HUES48 (cell line): ENCODE results near the gene CLIP2.
A peak's percentile ranks its signal among the peaks of the same experiment; 100 is the strongest.
"Not testable (repeated sequence)": the region's sequence is repeated elsewhere in the genome, so short reads cannot be mapped to it uniquely, and the experiment has no call there.

Source experiments
- H3K27ac ChIP-seq: one replicate; pipeline ENCODE4 v1.7.0; 2013; ENCODE audit warnings: low read depth, low read length, inconsistent platforms
- H3K27me3 ChIP-seq: 2 replicates; pipeline ENCODE4 v1.6.1; 2013; ENCODE audit warnings: mild to moderate bottlenecking, low read length; ENCODE audit not compliant: control insufficient read depth, insufficient read depth
- H3K36me3 ChIP-seq: 2 replicates; pipeline ENCODE4 v1.6.1; 2013; ENCODE audit warnings: low read length; ENCODE audit not compliant: control insufficient read depth, insufficient read depth
- H3K4me1 ChIP-seq: 2 replicates; pipeline ENCODE4 v1.6.1; 2013; ENCODE audit warnings: mild to moderate bottlenecking, low read length; ENCODE audit not compliant: control insufficient read depth, insufficient read depth
- H3K4me3 ChIP-seq: 2 replicates; pipeline ENCODE4 v1.5.1; 2013; ENCODE audit warnings: mild to moderate bottlenecking, low read depth, low read length
- H3K9ac ChIP-seq: 2 replicates; pipeline ENCODE4 v1.6.1; 2013; ENCODE audit warnings: mild to moderate bottlenecking, low read depth, low read length, moderate library complexity
- H3K9me3 ChIP-seq: 2 replicates; pipeline ENCODE4 v1.6.1; 2013; ENCODE audit warnings: low read length; ENCODE audit not compliant: control insufficient read depth, insufficient read depth

CLIP2 gene

DNA sequence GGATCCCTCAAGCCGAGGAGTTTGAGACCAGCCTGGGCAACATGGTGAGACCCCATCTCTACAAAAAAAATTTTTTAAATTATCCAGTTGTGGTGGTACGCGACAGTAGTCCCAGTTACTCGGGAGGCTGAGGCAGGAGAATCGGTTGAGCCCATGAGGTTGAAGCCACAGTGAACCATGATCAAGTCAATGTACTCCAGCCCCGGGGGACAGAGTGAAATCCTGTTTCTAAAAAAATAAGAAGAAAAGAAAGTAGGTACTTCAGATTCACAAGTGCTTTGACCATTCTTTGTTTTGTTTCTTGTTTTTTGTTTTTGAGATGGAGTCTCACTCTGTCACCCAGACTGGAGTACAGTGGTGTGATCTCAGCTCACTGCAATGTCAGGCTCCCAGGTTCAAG is 33.7 kb upstream of the CLIP2 start:
- not testable (repeated sequence) for H3K9me3 ChIP-seq, H3K27me3 ChIP-seq, H3K27ac ChIP-seq, H3K4me1 ChIP-seq
- Histone ChIP-seq H3K36me3 (peaks cover 14% of the 10 kb centered on the region), H3K4me3 (peak overlapping the region; percentile 86; the same call in 1 of the 2 replicates), H3K9ac (0 out of 2 replicates have a peak overlapping the region, but pooled peaks have one; percentile 66)

- Histone ChIP-seq H3K9me3 (no peaks in the 10 kb centered on the region), H3K27ac (no peak overlapping the region), H3K27me3 (no peaks in the 10 kb centered on the region), H3K36me3 (peaks cover 6% of the 10 kb centered on the region), H3K9ac (no peak overlapping the region), H3K4me1 (peaks cover 3% of the 10 kb centered on the region; the same call in 1 of the 2 replicates), H3K4me3 (no peak overlapping the region)
These were observed 32.5 kb upstream of the CLIP2 start for GRCh38 chr7:74256491-74257408.

DNA sequence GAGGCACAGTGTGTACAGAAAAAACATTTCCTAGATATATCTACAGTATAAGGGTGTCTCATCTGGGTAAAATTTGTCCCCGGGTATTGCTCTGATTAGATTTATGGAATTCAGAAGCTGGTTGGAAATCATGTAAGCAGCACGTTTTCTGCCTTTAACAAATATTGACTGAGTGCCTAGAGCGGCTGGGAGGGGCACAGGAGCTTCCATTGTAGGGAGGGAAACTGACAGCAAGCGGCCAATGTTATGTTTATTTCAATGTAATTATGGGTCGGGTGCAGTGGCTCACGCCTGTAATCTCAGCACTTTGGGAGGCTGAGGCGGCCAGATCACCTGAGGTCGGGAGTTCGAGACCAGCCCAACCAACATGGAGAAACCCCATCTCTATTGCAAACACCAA is 30.6 kb upstream of the CLIP2 start:
- H3K27me3 ChIP-seq: no peaks in the 10 kb centered on the region
- H3K9me3 ChIP-seq: no peaks in the 10 kb centered on the region
- no peak overlapping the region for H3K27ac ChIP-seq
- no peak overlapping the region for H3K9ac ChIP-seq
- no peak overlapping the region for H3K4me3 ChIP-seq
- no peaks in the 10 kb centered on the region for H3K4me1 ChIP-seq
- no peaks in the 10 kb centered on the region for H3K36me3 ChIP-seq

- Histone ChIP-seq H3K9ac (no peak overlapping the region), H3K4me1 (no peaks in the 10 kb centered on the region), H3K27me3 (no peaks in the 10 kb centered on the region), H3K27ac (no peak overlapping the region), H3K9me3 (no peaks in the 10 kb centered on the region), H3K4me3 (no peak overlapping the region), H3K36me3 (no peaks in the 10 kb centered on the region)
These were observed 26.4 kb upstream of the CLIP2 start for GRCh38 chr7:74262639-74263398.

DNA sequence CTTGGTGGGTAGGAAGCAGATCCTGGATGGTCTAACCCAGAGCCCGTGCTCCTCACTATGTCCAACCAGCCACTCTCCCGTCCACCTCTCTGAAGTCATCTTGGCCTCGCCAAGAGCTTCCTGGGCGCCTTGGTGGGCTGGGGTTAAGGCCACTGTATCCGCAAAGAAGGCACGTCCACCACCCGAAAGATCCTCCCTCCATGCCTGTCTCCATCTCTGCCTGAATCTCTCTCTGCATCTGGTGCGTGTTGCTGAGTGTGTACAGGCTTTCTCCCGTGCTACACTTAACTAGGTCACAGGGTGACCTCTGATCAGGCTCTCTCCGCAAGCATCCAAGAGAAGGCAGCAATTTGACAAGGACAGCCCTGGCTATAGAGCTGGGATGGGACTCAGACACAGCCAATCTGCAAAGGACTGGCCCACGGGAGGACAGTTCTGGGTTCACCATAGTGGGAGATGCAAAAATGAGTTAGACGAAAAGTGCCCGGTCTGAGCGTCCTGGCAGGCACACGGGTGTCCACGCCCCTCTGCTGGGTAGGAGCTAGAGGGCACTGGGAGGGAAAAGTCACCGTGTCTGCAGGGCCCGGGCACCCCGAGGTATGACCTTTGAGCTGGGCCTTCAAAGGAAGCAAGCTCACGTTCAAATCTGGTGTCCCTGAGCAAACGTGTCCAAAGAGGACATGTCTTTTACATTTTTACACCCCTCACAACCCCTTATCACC is 25.6 kb upstream of the CLIP2 start:
- Histone ChIP-seq H3K4me3 (no peak overlapping the region), H3K4me1 (no peaks in the 10 kb centered on the region), H3K27me3 (no peaks in the 10 kb centered on the region), H3K9me3 (no peaks in the 10 kb centered on the region), H3K36me3 (no peaks in the 10 kb centered on the region), H3K27ac (no peak overlapping the region), H3K9ac (no peak overlapping the region)

- Histone ChIP-seq H3K27me3 (no peaks in the 10 kb centered on the region), H3K9me3 (no peaks in the 10 kb centered on the region), H3K36me3 (no peaks in the 10 kb centered on the region), H3K9ac (no peak overlapping the region), H3K4me1 (no peaks in the 10 kb centered on the region), H3K27ac (no peak overlapping the region), H3K4me3 (no peak overlapping the region)
These were observed 22.8 kb upstream of the CLIP2 start for GRCh38 chr7:74266191-74266963.

DNA sequence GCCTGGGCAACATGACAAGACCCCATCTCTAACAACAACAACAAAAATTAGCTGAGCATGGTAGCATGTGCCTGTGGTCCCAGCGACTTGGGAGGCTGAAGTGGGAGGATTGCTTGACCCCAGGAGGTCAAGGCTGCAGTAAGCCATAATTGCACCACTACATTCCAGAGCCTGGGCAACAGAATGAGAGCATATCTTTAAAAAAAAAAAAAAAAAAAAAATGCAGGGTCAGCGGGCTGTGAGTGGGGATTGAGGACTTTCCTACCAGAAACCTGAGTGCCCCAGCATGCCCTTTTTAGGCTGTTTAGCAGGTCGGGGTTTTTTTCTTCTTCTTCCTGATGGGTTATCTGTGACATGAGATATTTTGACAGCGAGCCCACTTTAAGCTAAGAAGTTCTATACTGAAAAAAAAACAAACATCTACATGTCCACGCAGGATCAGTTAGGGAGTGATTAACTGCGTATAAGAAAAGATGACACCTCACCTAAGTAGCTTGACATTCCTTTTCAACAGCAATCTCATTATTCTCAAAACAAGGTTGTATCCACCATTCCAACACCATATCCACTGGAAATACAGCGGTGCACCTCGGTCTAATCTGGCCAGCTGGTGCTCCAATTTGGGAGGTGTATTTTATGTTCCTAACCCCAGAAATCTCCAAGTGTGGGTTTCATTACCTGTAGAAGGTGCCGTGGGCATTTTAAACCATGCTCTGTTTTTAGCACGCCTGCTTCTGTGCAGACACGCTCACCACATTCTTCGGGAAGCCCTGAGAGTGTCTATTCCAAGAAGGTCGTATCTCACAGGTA is 21.2 kb upstream of the CLIP2 start:
- peaks cover 8% of the 10 kb centered on the region for H3K4me1 ChIP-seq
- H3K9ac ChIP-seq: no peak overlapping the region
- no peak overlapping the region for H3K4me3 ChIP-seq
- H3K36me3 ChIP-seq: no peaks in the 10 kb centered on the region
- H3K27ac ChIP-seq: peak overlapping the region; percentile 27
- H3K27me3 ChIP-seq: no peaks in the 10 kb centered on the region
- no peaks in the 10 kb centered on the region for H3K9me3 ChIP-seq

- Histone ChIP-seq H3K9ac (no peak overlapping the region), H3K27ac (peak overlapping the region; percentile 1), H3K27me3 (no peaks in the 10 kb centered on the region), H3K9me3 (no peaks in the 10 kb centered on the region), H3K4me1 (peaks cover 8% of the 10 kb centered on the region), H3K36me3 (no peaks in the 10 kb centered on the region), H3K4me3 (peak overlapping the region; percentile 56)
These were observed 19.4 kb upstream of the CLIP2 start for GRCh38 chr7:74269757-74270277.

- H3K4me1 ChIP-seq: peaks cover 11% of the 10 kb centered on the region
- no peak overlapping the region for H3K9ac ChIP-seq
- peak overlapping the region; percentile 88 for H3K27ac ChIP-seq
- no peaks in the 10 kb centered on the region for H3K36me3 ChIP-seq
- no peaks in the 10 kb centered on the region for H3K27me3 ChIP-seq
- H3K4me3 ChIP-seq: no peak overlapping the region
- H3K9me3 ChIP-seq: no peaks in the 10 kb centered on the region
These were observed 17.5 kb upstream of the CLIP2 start for GRCh38 chr7:74271742-74272141.
